Osteoblast (primary cell): ENCODE data around the gene AQP7. TPM values are rescaled to one million over a fixed set of nuclear protein-coding genes. Genes with fewer than 3 reads are reported as not detected.
"Not testable (repeated sequence)": the region's sequence is repeated elsewhere in the genome, so short reads cannot be mapped to it uniquely, and the experiment has no call there.

ENCODE experiments used
- DNase-seq: peaks from one replicate; pipeline ENCODE4 v3.0.0; 2011; ENCODE audit warnings: low spot score, mixed read lengths; ENCODE audit not compliant: insufficient read length; ENCODE audit errors: missing footprints
- H2AFZ ChIP-seq: 2 replicates; pipeline ENCODE4 v1.6.0; 2011; ENCODE audit warnings: mild to moderate bottlenecking, low read length
- H3K27ac ChIP-seq: 2 replicates; pipeline ENCODE4 v1.5.1; 2011; ENCODE audit warnings: mild to moderate bottlenecking, low read depth, low read length, moderate library complexity
- H3K27me3 ChIP-seq: 2 replicates; pipeline ENCODE4 v1.6.0; 2012; ENCODE audit warnings: mild to moderate bottlenecking, control low read depth, inconsistent platforms, low read length, moderate library complexity; ENCODE audit not compliant: insufficient read depth
- H3K36me3 ChIP-seq: 2 replicates; pipeline ENCODE4 v1.5.1; 2011; ENCODE audit warnings: mild to moderate bottlenecking, low read length, control low read depth, moderate library complexity; ENCODE audit not compliant: insufficient read depth
- H3K4me1 ChIP-seq: 2 replicates; pipeline ENCODE4 v1.5.1; 2011; ENCODE audit warnings: mild to moderate bottlenecking, low read length, control low read depth, moderate library complexity; ENCODE audit not compliant: insufficient read depth
- H3K4me2 ChIP-seq: 2 replicates; pipeline ENCODE4 v1.6.0; 2011; ENCODE audit warnings: mild to moderate bottlenecking, low read length; ENCODE audit not compliant: insufficient read depth
- H3K4me3 ChIP-seq: fragments of 200-600 bp; sonication (generic); 3 replicates; pipeline ENCODE4 v1.5.1; 2012; ENCODE audit warnings: mild to moderate bottlenecking, low read length, inconsistent platforms; ENCODE audit not compliant: insufficient read depth
- H3K79me2 ChIP-seq: 2 replicates; pipeline ENCODE4 v1.6.0; 2012; ENCODE audit warnings: mild to moderate bottlenecking, low read length, control low read depth, inconsistent platforms; ENCODE audit not compliant: insufficient read depth
- H3K9me3 ChIP-seq: 2 replicates; pipeline ENCODE4 v1.5.1; 2011; ENCODE audit warnings: low read depth, low read length, control low read depth
- H4K20me1 ChIP-seq: 2 replicates; pipeline ENCODE4 v1.6.0; 2012; ENCODE audit warnings: mild to moderate bottlenecking, low read length, control low read depth; ENCODE audit not compliant: insufficient read depth
- total RNA-seq: library from RNA; depleted of rRNA; stranded (reverse); fragments of >200 nt; gene quantifications from 2 replicates; pipeline ENCODE4 v1.2.3, GENCODE V29; 2012
- TF ChIP-seq, protein P1 (sequence below): IDR thresholded peaks from 2 replicates; pipeline ENCODE4 v1.5.1; 2011; ENCODE audit warnings: mild to moderate bottlenecking, low read depth, low read length, moderate library complexity; ENCODE audit errors: extremely low read depth

Gene AQP7
- total RNA-seq, 1 donor = not detected

DNA sequence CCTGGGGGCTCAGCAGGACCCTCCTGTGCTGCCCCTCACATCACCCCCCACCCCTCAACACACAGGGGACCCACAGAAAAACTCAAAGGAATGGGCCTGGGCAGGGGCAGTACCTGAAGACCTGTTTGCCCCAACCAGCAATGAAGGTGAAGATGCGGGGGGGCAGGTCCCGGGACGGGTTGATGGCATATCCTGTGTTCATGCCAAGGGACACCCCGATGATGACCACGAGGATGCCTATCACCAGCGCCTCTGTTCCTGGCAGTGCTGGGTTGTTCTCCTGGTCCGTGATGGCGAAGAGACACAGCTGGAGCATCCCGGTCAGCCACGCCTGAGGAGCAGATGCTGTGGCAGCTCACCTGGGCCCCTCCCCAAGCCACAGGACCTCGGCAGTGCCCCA lies 16.8 kb downstream of the AQP7 start:
- H3K79me2 ChIP-seq, H3K27ac ChIP-seq, H4K20me1 ChIP-seq, H2AFZ ChIP-seq, H3K4me2 ChIP-seq, H3K27me3 ChIP-seq, H3K4me3 ChIP-seq, H3K36me3 ChIP-seq, H3K4me1 ChIP-seq, H3K9me3 ChIP-seq, DNase-seq: not testable (repeated sequence)

DNA sequence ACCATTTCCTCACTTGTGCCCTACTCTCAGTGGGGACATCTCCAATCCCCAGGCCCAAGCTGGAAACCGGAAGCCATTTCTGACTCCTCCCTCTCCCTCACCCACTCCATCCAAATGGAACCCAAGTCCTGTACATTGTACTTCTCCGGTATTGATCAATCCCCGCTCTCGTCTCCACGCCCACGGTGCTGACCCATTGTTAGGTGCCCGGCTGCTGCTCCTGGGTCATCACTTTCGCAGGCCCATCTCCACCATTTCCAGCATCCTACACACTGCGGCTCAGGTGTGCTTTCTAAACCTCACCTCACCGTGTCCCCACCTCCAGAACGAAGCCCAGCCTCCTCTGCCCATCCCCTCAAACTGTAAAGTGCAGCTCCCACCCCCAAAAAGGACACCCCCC lies 19.0 kb downstream of the AQP7 start:
- DNase-seq, H3K4me1 ChIP-seq, H3K27ac ChIP-seq, H3K36me3 ChIP-seq, H2AFZ ChIP-seq, H4K20me1 ChIP-seq, H3K79me2 ChIP-seq, H3K27me3 ChIP-seq, H3K4me2 ChIP-seq, H3K4me3 ChIP-seq, H3K9me3 ChIP-seq: not testable (repeated sequence)

DNA sequence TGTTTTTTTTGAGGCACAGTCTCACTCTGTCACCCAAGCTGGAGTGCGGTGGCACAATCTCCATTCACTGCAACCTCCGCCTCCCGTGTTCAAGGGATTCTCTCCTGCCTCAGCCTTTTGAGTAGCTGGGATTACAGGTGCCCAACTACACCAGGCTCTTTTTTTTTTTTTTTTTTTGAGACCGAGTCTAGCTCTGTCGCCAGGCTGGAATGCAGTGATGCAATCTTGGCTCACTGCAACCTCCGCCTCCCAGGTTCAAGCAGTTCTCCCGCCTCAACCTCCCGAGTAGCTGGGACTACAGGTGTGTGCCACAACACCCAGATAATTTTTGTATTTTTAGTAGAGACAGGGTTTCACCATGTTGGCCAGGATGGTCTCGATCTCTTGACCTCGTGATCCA lies 20.0 kb downstream of the AQP7 start:
- H2AFZ ChIP-seq, H3K4me1 ChIP-seq, H3K27me3 ChIP-seq, H3K79me2 ChIP-seq, H4K20me1 ChIP-seq, H3K4me2 ChIP-seq, DNase-seq, H3K9me3 ChIP-seq, H3K27ac ChIP-seq, H3K36me3 ChIP-seq, H3K4me3 ChIP-seq: not testable (repeated sequence)

DNA sequence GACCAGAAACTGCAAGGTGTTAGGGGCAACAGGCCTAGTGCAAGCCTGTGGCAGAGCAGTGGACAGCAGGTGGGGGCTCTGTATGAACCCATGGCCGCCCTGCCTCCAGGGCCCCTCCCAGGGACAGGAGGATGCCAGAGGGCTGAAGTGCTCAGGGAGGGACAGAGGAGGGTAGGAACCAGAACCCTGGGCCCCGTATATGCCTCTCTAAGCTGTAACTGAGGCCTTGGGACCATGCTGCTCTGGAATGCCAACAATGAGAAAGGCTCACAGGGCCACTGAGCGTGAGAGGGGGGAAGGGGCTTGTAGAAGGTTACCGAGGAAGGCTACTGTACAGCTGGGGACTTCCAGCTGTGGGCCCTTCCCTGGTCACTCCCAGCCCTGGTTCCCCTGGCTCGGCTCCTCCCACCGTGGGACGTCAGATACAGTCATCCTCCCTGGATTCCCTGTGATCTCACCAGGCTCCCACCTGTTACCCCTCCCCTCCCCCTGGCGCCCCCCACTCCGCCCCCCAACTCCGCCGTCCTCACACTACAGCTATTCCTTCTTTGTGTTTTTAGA lies 21.1 kb downstream of the AQP7 start:
- Histone ChIP-seq H3K79me2 (no peaks in the 10 kb centered on the region), H3K27ac (no peak overlapping the region), H3K4me2 (no peak overlapping the region), H3K27me3 (no peaks in the 10 kb centered on the region), H4K20me1 (no peaks in the 10 kb centered on the region), H3K4me1 (no peaks in the 10 kb centered on the region), H3K36me3 (no peaks in the 10 kb centered on the region), H3K4me3 (no peak overlapping the region), H3K9me3 (no peaks in the 10 kb centered on the region), H2AFZ (no peak overlapping the region)
- TF ChIP-seq, protein P1, sequence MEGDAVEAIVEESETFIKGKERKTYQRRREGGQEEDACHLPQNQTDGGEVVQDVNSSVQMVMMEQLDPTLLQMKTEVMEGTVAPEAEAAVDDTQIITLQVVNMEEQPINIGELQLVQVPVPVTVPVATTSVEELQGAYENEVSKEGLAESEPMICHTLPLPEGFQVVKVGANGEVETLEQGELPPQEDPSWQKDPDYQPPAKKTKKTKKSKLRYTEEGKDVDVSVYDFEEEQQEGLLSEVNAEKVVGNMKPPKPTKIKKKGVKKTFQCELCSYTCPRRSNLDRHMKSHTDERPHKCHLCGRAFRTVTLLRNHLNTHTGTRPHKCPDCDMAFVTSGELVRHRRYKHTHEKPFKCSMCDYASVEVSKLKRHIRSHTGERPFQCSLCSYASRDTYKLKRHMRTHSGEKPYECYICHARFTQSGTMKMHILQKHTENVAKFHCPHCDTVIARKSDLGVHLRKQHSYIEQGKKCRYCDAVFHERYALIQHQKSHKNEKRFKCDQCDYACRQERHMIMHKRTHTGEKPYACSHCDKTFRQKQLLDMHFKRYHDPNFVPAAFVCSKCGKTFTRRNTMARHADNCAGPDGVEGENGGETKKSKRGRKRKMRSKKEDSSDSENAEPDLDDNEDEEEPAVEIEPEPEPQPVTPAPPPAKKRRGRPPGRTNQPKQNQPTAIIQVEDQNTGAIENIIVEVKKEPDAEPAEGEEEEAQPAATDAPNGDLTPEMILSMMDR = no peak
- no peak for DNase-seq

DNA sequence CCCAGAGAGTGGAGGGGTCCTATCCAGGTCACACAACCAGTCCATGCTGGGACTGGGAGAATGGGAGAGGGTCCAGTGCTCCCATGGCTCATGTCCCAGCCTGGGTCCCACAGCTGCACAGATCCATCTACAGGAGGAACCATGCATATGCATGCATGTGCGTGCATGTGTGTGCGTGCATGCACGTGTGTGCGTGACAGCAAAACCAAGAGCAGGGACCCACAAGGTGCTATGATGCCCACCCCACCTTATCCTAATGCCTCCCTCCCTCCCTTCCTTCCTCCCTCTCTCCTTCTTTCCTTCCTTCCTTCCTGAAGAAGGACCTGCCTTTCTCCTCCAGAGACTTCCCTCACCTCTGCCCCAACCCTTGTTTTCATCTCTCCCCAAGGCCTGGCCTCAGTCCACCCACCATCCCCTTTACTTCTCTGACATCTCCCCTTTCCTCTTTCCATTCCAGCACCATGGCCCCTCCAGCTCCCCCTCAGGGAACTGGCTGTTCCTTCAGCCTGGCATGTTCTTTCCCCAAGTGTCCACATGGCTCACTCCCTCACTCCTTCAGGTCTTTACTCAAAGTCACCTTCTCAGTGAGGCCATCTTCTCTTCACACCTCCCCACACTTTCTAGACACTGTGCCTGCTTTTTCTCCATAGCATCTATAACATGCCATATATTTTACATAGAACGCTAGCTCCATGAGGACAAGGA lies 21.8 kb downstream of the AQP7 start:
- Histone ChIP-seq H3K79me2 (no peaks in the 10 kb centered on the region), H4K20me1 (no peaks in the 10 kb centered on the region), H3K9me3 (no peaks in the 10 kb centered on the region), H3K4me3 (no peak overlapping the region), H3K27me3 (no peaks in the 10 kb centered on the region), H3K4me2 (no peak overlapping the region), H2AFZ (no peak overlapping the region), H3K4me1 (no peaks in the 10 kb centered on the region), H3K27ac (no peak overlapping the region), H3K36me3 (no peaks in the 10 kb centered on the region)
- DNase-seq = no peak
- TF ChIP-seq, protein P1 = no peak
